ENCODE data around the gene PHLDB3. TPM values are rescaled to one million over a fixed set of nuclear protein-coding genes. Genes with fewer than 3 reads are reported as not detected.
A peak's percentile ranks its signal among the peaks of the same experiment; 100 is the strongest.

Gene PHLDB3
- total RNA-seq, 1 experiment from 2014 or later = 7.8 TPM

- DNase-seq (ENCODE audit: low read depth) = no peak
Observed at GRCh38 chr19:43468354-43469159, 36.0 kb downstream of the PHLDB3 start.

- DNase-seq (ENCODE audit: low read depth) = peak; percentile 44
Observed at GRCh38 chr19:43467730-43468129, 36.8 kb downstream of the PHLDB3 start.

GRCh38 chr19:43467276-43467675, 37.3 kb downstream of the PHLDB3 start:
- DNase-seq (ENCODE audit: low read depth) = no peak

- DNase-seq (ENCODE audit: low read depth) = no peak
Observed at GRCh38 chr19:43466793-43467192, 37.8 kb downstream of the PHLDB3 start.

GRCh38 chr19:43465468-43466120, 39.0 kb downstream of the PHLDB3 start, which contains the start of gene LYPD3:
TSS of gene LYPD3 (minus strand) at chr19:43465608. CDS start at chr19:43465571, 37 bp downstream.
- DNase-seq (ENCODE audit: low read depth) = peak; percentile 59

GRCh38 chr19:43464134-43464775, 40.3 kb downstream of the PHLDB3 start:
- no peak for DNase-seq (ENCODE audit: low read depth)

- DNase-seq (ENCODE audit: low read depth) = peak; percentile 96
Observed at GRCh38 chr19:43463381-43464133, 41.0 kb downstream of the PHLDB3 start.

GRCh38 chr19:43462785-43463380, 41.7 kb downstream of the PHLDB3 start:
- no peak for DNase-seq (ENCODE audit: low read depth)

GRCh38 chr19:43462383-43462782, 42.2 kb downstream of the PHLDB3 start:
- no peak for DNase-seq (ENCODE audit: low read depth)

- DNase-seq (ENCODE audit: low read depth) = no peak
Observed at GRCh38 chr19:43461303-43461702, 43.2 kb downstream of the PHLDB3 start.

GRCh38 chr19:43460362-43461016, 44.1 kb downstream of the PHLDB3 start:
- DNase-seq (ENCODE audit: low read depth) = no peak

GRCh38 chr19:43457809-43458208, 46.7 kb downstream of the PHLDB3 start:
- no peak for DNase-seq (ENCODE audit: low read depth)

GRCh38 chr19:43455321-43456113, 49.0 kb downstream of the PHLDB3 start:
- no peak for DNase-seq (ENCODE audit: low read depth)

GRCh38 chr19:43454031-43454430, 50.5 kb downstream of the PHLDB3 start:
- no peak for DNase-seq (ENCODE audit: low read depth)

- no peak for DNase-seq (ENCODE audit: low read depth)
Observed at GRCh38 chr19:43452582-43452981, 52.0 kb downstream of the PHLDB3 start.

- DNase-seq (ENCODE audit: low read depth) = peak; percentile 51
Observed at GRCh38 chr19:43450545-43450997, 54.0 kb downstream of the PHLDB3 start.

- DNase-seq (ENCODE audit: low read depth) = no peak
Observed at GRCh38 chr19:43447655-43448054, 56.9 kb downstream of the PHLDB3 start.

- DNase-seq (ENCODE audit: low read depth) = peak; percentile 75
Observed at GRCh38 chr19:43446746-43447489, 57.6 kb downstream of the PHLDB3 start.

- no peak for DNase-seq (ENCODE audit: low read depth)
Observed at GRCh38 chr19:43445426-43445825, 59.1 kb downstream of the PHLDB3 start.
